H1 (cell line): ENCODE results near the gene SCNN1B. TPM values are rescaled to one million over a fixed set of nuclear protein-coding genes. Genes with fewer than 3 reads are reported as not detected.

Experiments
- CTCF ChIA-PET: fragments of 300-600 bp; sonication (Branson Sonifier 250); formaldehyde crosslinking; loops from one replicate; lab custom pipeline; 2021; ENCODE audit not compliant: partially characterized antibody; lab: Charles Lee
- POLR2A ChIA-PET: fragments of 300-600 bp; sonication (Branson Sonifier 250); formaldehyde crosslinking; loops from one replicate; lab custom pipeline; 2021; ENCODE audit warnings: inconsistent platforms; ENCODE audit not compliant: partially characterized antibody; lab: Charles Lee
- DNase-seq, 2 experiments: peaks; one replicate each; pipeline versions ENCODE4 v3.0.0 to v3.0.0-alpha.2; 2010 to 2022; ENCODE audit warnings: low spot score in 2 of 2, low read depth in 1 of 2, mixed read lengths in 1 of 2
- FAIRE-seq: peaks from 2 replicates; lab custom pipeline; 2011; peaks lifted over from hg19 to GRCh38; lab: Jason Lieb, UNC
- H2AFZ ChIP-seq: 2 replicates; pipeline ENCODE4 v1.8.1; 2012; ENCODE audit warnings: low read length, inconsistent platforms
- H2AK5ac ChIP-seq: 2 replicates; pipeline ENCODE4 v1.6.1; 2013; ENCODE audit warnings: low read depth, low read length
- H2BK120ac ChIP-seq: replicated peaks from 2 replicates; pipeline ENCODE3; 2013; ENCODE audit warnings: low read depth, low read length, inconsistent platforms
- H2BK12ac ChIP-seq: 2 replicates; pipeline ENCODE4 v1.6.1; 2013; ENCODE audit warnings: low read depth, low read length
- H2BK15ac ChIP-seq: 2 replicates; pipeline ENCODE4 v1.6.1; 2013; ENCODE audit warnings: low read length
- H2BK20ac ChIP-seq: 2 replicates; pipeline ENCODE4 v1.6.1; 2013; ENCODE audit warnings: low read length
- H2BK5ac ChIP-seq: 2 replicates; pipeline ENCODE4 v1.6.1; 2013; ENCODE audit warnings: low read depth, low read length
- H3K14ac ChIP-seq: 2 replicates; pipeline ENCODE4 v1.6.1; 2013; ENCODE audit warnings: inconsistent platforms; ENCODE audit not compliant: insufficient read length
- H3K18ac ChIP-seq: 2 replicates; pipeline ENCODE4 v1.6.1; 2013; ENCODE audit warnings: low read length; ENCODE audit errors: extremely low read depth
- H3K23ac ChIP-seq: 2 replicates; pipeline ENCODE4 v1.6.1; 2013; ENCODE audit warnings: inconsistent platforms; ENCODE audit not compliant: insufficient read length
- H3K23me2 ChIP-seq: 2 replicates; pipeline ENCODE4 v1.6.1; 2013; ENCODE audit warnings: low read depth, low read length
- H3K27ac ChIP-seq: 2 replicates; pipeline ENCODE4 v1.6.1; 2011; ENCODE audit warnings: low read depth, low read length, inconsistent platforms
- H3K27me3 ChIP-seq, 4 experiments: replicated peaks in 1 of 4; 1 replicate in 1 of 4; 2 replicates in 3 of 4; pipeline versions ENCODE4 v1.6.1 to v1.8.1; 2011 to 2013; ENCODE audit warnings: low read length in 3 of 4, mild to moderate bottlenecking in 3 of 4, inconsistent platforms in 2 of 4, mixed read lengths in 2 of 4, moderate library complexity in 1 of 4; ENCODE audit not compliant: control insufficient read depth in 3 of 4, insufficient read depth in 3 of 4; ENCODE audit errors: extremely low read depth in 1 of 4
- H3K36me3 ChIP-seq, 4 experiments: 2 replicates each; pipeline versions ENCODE4 v1.6.1 to v1.8.1; 2011 to 2013; ENCODE audit warnings: mild to moderate bottlenecking in 4 of 4, low read length in 3 of 4, moderate library complexity in 2 of 4, control low read depth in 1 of 4, inconsistent platforms in 1 of 4; ENCODE audit not compliant: insufficient read depth in 4 of 4, control insufficient read depth in 2 of 4
- H3K4ac ChIP-seq: replicated peaks from 2 replicates; pipeline ENCODE3; 2013; ENCODE audit warnings: low read length, low read depth, mixed read lengths, inconsistent platforms; ENCODE audit not compliant: insufficient read length
- H3K4me1 ChIP-seq, 4 experiments: replicated peaks in 1 of 4; 1 replicate in 1 of 4; 2 replicates in 3 of 4; pipeline versions ENCODE4 v1.6.1 to v1.8.1; 2011 to 2013; ENCODE audit warnings: low read length in 3 of 4, inconsistent platforms in 2 of 4, mixed read lengths in 1 of 4; ENCODE audit not compliant: insufficient read depth in 4 of 4, control insufficient read depth in 3 of 4
- H3K4me2 ChIP-seq, 2 experiments: 2 replicates each; pipeline versions ENCODE4 v1.6.1 to v1.8.1; 2011 to 2013; ENCODE audit warnings: low read depth in 2 of 2, low read length in 2 of 2, control low read depth in 1 of 2, inconsistent platforms in 1 of 2, mild to moderate bottlenecking in 1 of 2; ENCODE audit not compliant: insufficient read depth in 1 of 2
- H3K4me3 ChIP-seq, 4 experiments: fragments of 200-600, 300-600 bp in 1 of 4; sonication (generic), shearing (Covaris generic), sonication (Bioruptor Twin) in 1 of 4; 2 replicates each; pipeline versions ENCODE4 v1.5.1 to v1.8.1; 2011 to 2016; ENCODE audit warnings: low read length in 4 of 4, low read depth in 3 of 4, control low read depth in 2 of 4, inconsistent platforms in 2 of 4, mild to moderate bottlenecking in 2 of 4, mixed read lengths in 1 of 4, moderate library complexity in 1 of 4; ENCODE audit not compliant: insufficient read depth in 2 of 4; ENCODE audit errors: extremely low read depth in 1 of 4
- H3K56ac ChIP-seq: replicated peaks from 2 replicates; pipeline ENCODE3; 2013; ENCODE audit warnings: low read depth, mild to moderate bottlenecking, mixed read lengths, low read length, inconsistent platforms; ENCODE audit not compliant: insufficient read length
- H3K79me1 ChIP-seq: 2 replicates; pipeline ENCODE4 v1.6.1; 2013; ENCODE audit warnings: low read depth, low read length, control low read depth
- H3K79me2 ChIP-seq, 2 experiments: 2 replicates each; pipeline versions ENCODE4 v1.6.1 to v1.8.1; 2012 to 2013; ENCODE audit warnings: low read length in 2 of 2, mild to moderate bottlenecking in 2 of 2, inconsistent platforms in 1 of 2; ENCODE audit not compliant: insufficient read depth in 2 of 2, control insufficient read depth in 1 of 2
- H3K9ac ChIP-seq, 4 experiments: replicated peaks in 1 of 4; 1 replicate in 1 of 4; 2 replicates in 3 of 4; pipeline versions ENCODE4 v1.6.1 to v1.8.1; 2011 to 2013; ENCODE audit warnings: low read depth in 3 of 4, low read length in 3 of 4, control low read depth in 2 of 4, mild to moderate bottlenecking in 2 of 4, moderate library complexity in 2 of 4, inconsistent platforms in 1 of 4; ENCODE audit errors: extremely low read depth in 1 of 4
- H3K9me3 ChIP-seq, 2 experiments: 2 replicates each; pipeline versions ENCODE4 v1.6.1 to v1.8.1; 2012 to 2013; ENCODE audit warnings: mild to moderate bottlenecking in 2 of 2, moderate library complexity in 2 of 2, control low read depth in 1 of 2, inconsistent platforms in 1 of 2, low read depth in 1 of 2, low read length in 1 of 2, mixed read lengths in 1 of 2; ENCODE audit not compliant: insufficient read depth in 2 of 2
- H4K20me1 ChIP-seq, 2 experiments: replicated peaks in 1 of 2; 2 replicates each; pipeline versions ENCODE3 to v1.8.1; 2011 to 2013; ENCODE audit warnings: inconsistent platforms in 2 of 2, low read length in 2 of 2, mild to moderate bottlenecking in 1 of 2; ENCODE audit not compliant: insufficient read depth in 2 of 2, control insufficient read depth in 1 of 2
- H4K5ac ChIP-seq: 2 replicates; pipeline ENCODE4 v1.6.1; 2013; ENCODE audit warnings: low read length, low read depth, mixed read lengths, inconsistent platforms; ENCODE audit not compliant: insufficient read length
- H4K8ac ChIP-seq: 2 replicates; pipeline ENCODE4 v1.8.0; 2013; ENCODE audit warnings: mild to moderate bottlenecking, moderate library complexity, low read length, inconsistent platforms; ENCODE audit not compliant: insufficient read depth; ENCODE audit errors: extremely low read depth
- H4K91ac ChIP-seq: replicated peaks from 2 replicates; pipeline ENCODE3; 2013; ENCODE audit warnings: low read length, mixed read lengths, inconsistent platforms; ENCODE audit not compliant: insufficient read length
- CHD2 ChIP-seq: IDR thresholded peaks from 2 replicates; pipeline ENCODE4 v1.6.1; 2012; ENCODE audit warnings: low read length, improper control_type of control experiment
- CREB1 ChIP-seq: IDR thresholded peaks from 2 replicates; pipeline ENCODE4 v1.6.1; 2012; ENCODE audit warnings: inconsistent platforms
- NANOG ChIP-seq: IDR thresholded peaks from 2 replicates; pipeline ENCODE4 v1.6.1; 2011; ENCODE audit warnings: low read length, low read depth, mild to moderate bottlenecking, inconsistent platforms; ENCODE audit not compliant: insufficient read depth, poor library complexity, severe bottlenecking
- WGBS, 2 experiments: shearing (Covaris generic) in 1 of 2; methylation state at CpG; one replicate each; pipeline versions ENCODE4 v1.1.6 to v1.1.7; 2013 to 2015; ENCODE audit warnings: low lambda C conversion rate in 2 of 2, mixed read lengths in 2 of 2, inconsistent platforms in 1 of 2, low coverage in 1 of 2, missing lambda C conversion rate in 1 of 2; ENCODE audit not compliant: insufficient replicate concordance in 2 of 2, insufficient coverage in 1 of 2, insufficient read length in 1 of 2; ENCODE audit errors: extremely low coverage in 1 of 2, missing lambda C conversion rate in 1 of 2; 5-methylcytosine and 5-hydroxymethylcytosine counted together
- polyA plus RNA-seq, 7 experiments: library from polyadenylated mRNA; depleted of rRNA in 3 of 7; stranded (reverse) in 5 of 7; unstranded in 2 of 7; fragments of >200 nt in 5 of 7; fragments of 200-250 nt in 2 of 7; gene quantifications; 1 replicate in 5 of 7; 2 replicates in 1 of 7; 4 replicates in 1 of 7; pipeline versions ENCODE4 v1.2.1 to v1.2.3, GENCODE V29; 2011 to 2013; ENCODE audit warnings: missing spikeins in 2 of 7, mixed read lengths in 2 of 7
- total RNA-seq: library from RNA; stranded (reverse); fragmentation: NEBNext Ultra II Directional; extraction: Animal tissue kit (Norgen Biotek cat#: 25700); gene quantifications from 2 replicates; pipeline ENCODE4 v1.2.1, GENCODE V29; 2021

Gene SCNN1B
- total and polyA plus RNA-seq, 2 of the 8 experiments (the other 6 are each of a cell fraction or from before 2014, with no cell fraction given), result 0.20 to 0.95 TPM

- POLR2A ChIA-PET, result interaction anchor here (0.8 to 1.4 kb wide), 2 partner anchors 9 to 21 kb away, joined by 3 to 5 read pairs; no protein-coding TSS in a partner anchor
- CTCF ChIA-PET, result interaction anchor here (1.0 to 8.4 kb wide), 7 partner anchors 9 to 224 kb away, joined by 3 to 53 read pairs (median 3); partner anchors contain the start of gene SCNN1G
- H3K23ac ChIP-seq, result no peak overlapping the region
- H3K4ac ChIP-seq, result no peak overlapping the region
- H2AFZ ChIP-seq, result no peak overlapping the region
- no peak overlapping the region for H2BK12ac ChIP-seq
- TF ChIP-seq CHD2 (no peak), NANOG (no peak), CREB1 (no peak)
- TF ChIP-seq, all 59 proteins: peak for 0
- Histone ChIP-seq H4K5ac (no peak overlapping the region), H3K23me2 (no peaks in the 10 kb centered on the region), H3K36me3 (peaks cover 5 to 22% (median 7%) of the 10 kb centered on the region in 4 experiments; a peak in 4 of 8 replicates), H2AK5ac (no peak overlapping the region), H4K20me1 (no peaks in the 10 kb centered on the region), H4K91ac (no peak overlapping the region), H3K4me3 (no peak overlapping the region), H2BK15ac (no peak overlapping the region), H4K8ac (no peak overlapping the region), H3K4me1 (peaks cover 4 to 19% (median 10%) of the 10 kb centered on the region in 4 experiments), H3K79me2 (no peaks in the 10 kb centered on the region), H3K56ac (no peak overlapping the region), H3K14ac (no peak overlapping the region), H3K79me1 (no peaks in the 10 kb centered on the region), H3K18ac (no peak overlapping the region), H2BK120ac (no peak overlapping the region), H2BK5ac (no peak overlapping the region), H3K9ac (no peak overlapping the region), H3K27ac (no peak overlapping the region), H3K4me2 (no peak overlapping the region), H3K27me3 (no peaks in the 10 kb centered on the region), H2BK20ac (no peak overlapping the region), H3K9me3 (no peaks in the 10 kb centered on the region)
- no peak for DNase-seq
- WGBS, 2 experiments, result 82% methylated on average over 2 of the region's 2 CpGs; no CpG with 5 or more reads in 1 of the 2 experiments
- FAIRE-seq, result no peak
These were observed 103.9 kb downstream of the SCNN1B start for GRCh38 chr16:23406024-23406423.
